SU-DHL-6 (cell line): ENCODE results near the gene SMC6.

Experiments
- H2AFZ ChIP-seq: fragments of 200-600 bp; sonication (generic); 2 replicates; pipeline ENCODE4 v1.6.1; 2014; ENCODE audit warnings: low read depth, mild to moderate bottlenecking, moderate library complexity, mixed read lengths, antibody characterized with exemption, low read length; ENCODE audit not compliant: severe bottlenecking
- H3F3A ChIP-seq: fragments of 200-600 bp; shearing (Covaris generic); 2 replicates; pipeline ENCODE4 v1.6.0; 2016; ENCODE audit warnings: antibody characterized with exemption, mild to moderate bottlenecking; ENCODE audit not compliant: insufficient read depth
- H3K27ac ChIP-seq: fragments of 200-600 bp; sonication (generic); 2 replicates; pipeline ENCODE4 v1.5.1; 2016; ENCODE audit warnings: low read depth, mild to moderate bottlenecking, low read length, moderate library complexity, mixed read lengths
- H3K27me3 ChIP-seq: fragments of 200-600 bp; sonication (generic), shearing (Covaris generic); 2 replicates; pipeline ENCODE4 v1.6.0; 2014; ENCODE audit warnings: mild to moderate bottlenecking, low read length
- H3K36me3 ChIP-seq: fragments of 200-600 bp; sonication (generic); 2 replicates; pipeline ENCODE4 v1.6.1; 2014; ENCODE audit warnings: mild to moderate bottlenecking, low read length, mixed read lengths
- H3K4me2 ChIP-seq: fragments of 300-600, 200-600 bp; shearing (Covaris generic), sonication (generic); 2 replicates; pipeline ENCODE4 v1.6.0; 2014; ENCODE audit warnings: low read length, low read depth, mild to moderate bottlenecking; ENCODE audit not compliant: poor library complexity, severe bottlenecking
- H3K4me3 ChIP-seq: fragments of 200-600 bp; sonication (generic); 2 replicates; pipeline ENCODE4 v1.5.1; 2014; ENCODE audit warnings: antibody characterized with exemption, low read length, mild to moderate bottlenecking, mixed read lengths; ENCODE audit not compliant: insufficient read depth, poor library complexity, severe bottlenecking
- H3K79me2 ChIP-seq: fragments of 200-600 bp; sonication (generic); 2 replicates; pipeline ENCODE4 v1.6.1; 2014; ENCODE audit warnings: mild to moderate bottlenecking, low read length, moderate library complexity; ENCODE audit not compliant: insufficient read depth
- H3K9ac ChIP-seq: fragments of 200-600 bp; sonication (generic); 2 replicates; pipeline ENCODE4 v1.7.0; 2014; ENCODE audit warnings: mild to moderate bottlenecking, low read length
- H3K9me2 ChIP-seq: fragments of 200-600 bp; sonication (generic); replicated peaks from 2 replicates; pipeline ENCODE4 v1.6.1; 2014; ENCODE audit warnings: low read length; ENCODE audit not compliant: insufficient read depth
- H3K9me3 ChIP-seq: fragments of 200-600 bp; sonication (generic); 2 replicates; pipeline ENCODE4 v1.6.1; 2014; ENCODE audit warnings: low read length, mixed read lengths; ENCODE audit not compliant: insufficient read depth
- H4K20me1 ChIP-seq: fragments of 200-600 bp; sonication (generic); 2 replicates; pipeline ENCODE4 v1.6.1; 2014; ENCODE audit warnings: low read depth, mild to moderate bottlenecking, antibody characterized with exemption, low read length, moderate library complexity, mixed read lengths
- EZH2phosphoT487 ChIP-seq: fragments of 200-600 bp; sonication (generic), shearing (Covaris generic); conservative IDR thresholded peaks from 2 replicates; pipeline ENCODE4 v1.6.1; 2018; ENCODE audit warnings: mild to moderate bottlenecking, antibody characterized with exemption, low read length, moderate library complexity, mixed read lengths
- TF ChIP-seq, protein P1 (sequence below): fragments of 200-600 bp; sonication (generic); IDR thresholded peaks from one replicate; pipeline ENCODE4 v1.5.1; 2017; ENCODE audit warnings: antibody characterized with exemption, mild to moderate bottlenecking, low read length, moderate library complexity; ENCODE audit not compliant: insufficient read depth, poor library complexity, severe bottlenecking

Gene SMC6

DNA sequence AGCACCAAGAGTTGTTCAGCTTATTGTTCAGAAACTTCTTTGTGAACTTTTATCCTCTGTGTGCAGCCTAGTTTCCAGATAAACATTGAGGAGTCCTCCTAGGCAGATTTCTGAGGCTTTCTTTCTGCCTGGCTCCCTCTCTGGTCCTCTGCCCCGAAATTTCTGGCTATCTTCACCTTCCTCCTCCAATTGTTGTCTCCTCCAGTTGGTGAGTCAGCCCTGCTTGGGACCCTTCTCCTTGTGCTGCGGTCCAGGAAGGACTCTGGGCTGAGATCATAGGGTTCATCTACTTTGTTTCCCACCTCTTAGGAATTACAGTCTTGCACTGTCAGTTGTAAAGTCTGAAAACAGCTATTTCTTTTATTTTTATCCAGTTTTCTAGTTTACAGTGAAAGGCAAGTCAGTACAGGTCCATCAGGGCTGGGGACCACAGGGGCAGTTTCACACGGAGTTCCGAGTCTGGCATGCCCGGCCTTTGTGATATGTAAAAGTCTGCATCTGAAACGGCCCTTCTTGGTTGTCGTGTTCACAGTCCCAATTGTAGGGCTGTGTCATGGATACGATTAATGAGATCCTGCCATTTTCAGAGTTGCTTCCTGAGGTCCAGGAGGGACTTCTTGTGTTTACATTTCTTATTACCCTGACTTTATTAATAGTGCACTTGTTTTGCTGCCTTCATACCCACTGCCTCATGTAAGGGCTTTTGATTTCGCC lies 100.8 kb downstream of the SMC6 start:
- no peaks in the 10 kb centered on the region for H3K27me3 ChIP-seq
- no peak overlapping the region for H3K9ac ChIP-seq
- no peaks in the 10 kb centered on the region for H3K9me3 ChIP-seq
- no peaks in the 10 kb centered on the region for H3K79me2 ChIP-seq
- H3F3A ChIP-seq = no peaks in the 10 kb centered on the region
- no peaks in the 10 kb centered on the region for H4K20me1 ChIP-seq
- no peak overlapping the region for H3K4me3 ChIP-seq
- no peaks in the 10 kb centered on the region for H3K9me2 ChIP-seq
- TF ChIP-seq EZH2phosphoT487 = no peak
- TF ChIP-seq, protein P1, sequence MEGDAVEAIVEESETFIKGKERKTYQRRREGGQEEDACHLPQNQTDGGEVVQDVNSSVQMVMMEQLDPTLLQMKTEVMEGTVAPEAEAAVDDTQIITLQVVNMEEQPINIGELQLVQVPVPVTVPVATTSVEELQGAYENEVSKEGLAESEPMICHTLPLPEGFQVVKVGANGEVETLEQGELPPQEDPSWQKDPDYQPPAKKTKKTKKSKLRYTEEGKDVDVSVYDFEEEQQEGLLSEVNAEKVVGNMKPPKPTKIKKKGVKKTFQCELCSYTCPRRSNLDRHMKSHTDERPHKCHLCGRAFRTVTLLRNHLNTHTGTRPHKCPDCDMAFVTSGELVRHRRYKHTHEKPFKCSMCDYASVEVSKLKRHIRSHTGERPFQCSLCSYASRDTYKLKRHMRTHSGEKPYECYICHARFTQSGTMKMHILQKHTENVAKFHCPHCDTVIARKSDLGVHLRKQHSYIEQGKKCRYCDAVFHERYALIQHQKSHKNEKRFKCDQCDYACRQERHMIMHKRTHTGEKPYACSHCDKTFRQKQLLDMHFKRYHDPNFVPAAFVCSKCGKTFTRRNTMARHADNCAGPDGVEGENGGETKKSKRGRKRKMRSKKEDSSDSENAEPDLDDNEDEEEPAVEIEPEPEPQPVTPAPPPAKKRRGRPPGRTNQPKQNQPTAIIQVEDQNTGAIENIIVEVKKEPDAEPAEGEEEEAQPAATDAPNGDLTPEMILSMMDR = no peak
- H3K36me3 ChIP-seq = no peaks in the 10 kb centered on the region
- no peak overlapping the region for H3K4me2 ChIP-seq
- no peak overlapping the region for H3K27ac ChIP-seq
- H2AFZ ChIP-seq = no peak overlapping the region

DNA sequence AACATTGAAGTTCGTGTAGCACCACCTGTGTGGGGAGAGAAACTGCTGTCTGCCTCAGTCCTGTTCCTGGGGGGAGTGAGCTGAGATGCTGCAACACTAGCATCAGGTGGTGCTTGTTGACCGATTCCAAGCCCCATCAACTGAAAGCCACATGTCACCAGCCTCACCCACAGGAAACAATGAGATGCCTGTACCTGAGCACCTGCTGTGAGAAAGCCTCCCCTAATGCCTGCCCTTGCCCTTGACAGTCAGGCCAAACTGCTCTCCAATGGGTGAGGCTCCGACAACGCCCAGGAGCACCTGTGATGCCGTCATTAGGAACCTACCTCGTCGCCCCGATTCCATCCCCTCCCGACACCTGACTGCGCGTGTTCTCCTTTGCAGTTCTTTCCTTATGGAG lies 104.6 kb downstream of the SMC6 start:
- Histone ChIP-seq H3F3A (no peaks in the 10 kb centered on the region), H3K4me2 (no peak overlapping the region), H3K79me2 (no peaks in the 10 kb centered on the region), H3K9me3 (no peaks in the 10 kb centered on the region), H3K9me2 (no peaks in the 10 kb centered on the region), H3K36me3 (no peaks in the 10 kb centered on the region), H3K27ac (no peak overlapping the region), H3K9ac (no peak overlapping the region), H2AFZ (no peak overlapping the region), H4K20me1 (no peaks in the 10 kb centered on the region), H3K4me3 (no peak overlapping the region), H3K27me3 (no peaks in the 10 kb centered on the region)
- TF ChIP-seq EZH2phosphoT487 = no peak
- TF ChIP-seq, protein P1 = no peak

- H3K4me2 ChIP-seq = no peak overlapping the region
- TF ChIP-seq, protein P1 = no peak
- TF ChIP-seq EZH2phosphoT487 = no peak
- H3K27me3 ChIP-seq = no peaks in the 10 kb centered on the region
- H3K79me2 ChIP-seq = no peaks in the 10 kb centered on the region
- H2AFZ ChIP-seq = no peak overlapping the region
- H3K9me3 ChIP-seq = no peaks in the 10 kb centered on the region
- no peaks in the 10 kb centered on the region for H3K9me2 ChIP-seq
- H3K27ac ChIP-seq = no peak overlapping the region
- no peaks in the 10 kb centered on the region for H4K20me1 ChIP-seq
- no peaks in the 10 kb centered on the region for H3F3A ChIP-seq
- H3K9ac ChIP-seq = no peak overlapping the region
- H3K36me3 ChIP-seq = no peaks in the 10 kb centered on the region
- H3K4me3 ChIP-seq = no peak overlapping the region
Observed at GRCh38 chr2:17648581-17648980, 105.0 kb downstream of the SMC6 start.
